SU-DHL-6 (cell line): ENCODE data around the gene SEL1L2.

ENCODE experiments used
- H2AFZ ChIP-seq: fragments of 200-600 bp; sonication (generic); 2 replicates; pipeline ENCODE4 v1.6.1; 2014; ENCODE audit warnings: low read depth, mild to moderate bottlenecking, moderate library complexity, mixed read lengths, antibody characterized with exemption, low read length; ENCODE audit not compliant: severe bottlenecking
- H3F3A ChIP-seq: fragments of 200-600 bp; shearing (Covaris generic); 2 replicates; pipeline ENCODE4 v1.6.0; 2016; ENCODE audit warnings: antibody characterized with exemption, mild to moderate bottlenecking; ENCODE audit not compliant: insufficient read depth
- H3K27ac ChIP-seq: fragments of 200-600 bp; sonication (generic); 2 replicates; pipeline ENCODE4 v1.5.1; 2016; ENCODE audit warnings: low read depth, mild to moderate bottlenecking, low read length, moderate library complexity, mixed read lengths
- H3K27me3 ChIP-seq: fragments of 200-600 bp; sonication (generic), shearing (Covaris generic); 2 replicates; pipeline ENCODE4 v1.6.0; 2014; ENCODE audit warnings: mild to moderate bottlenecking, low read length
- H3K36me3 ChIP-seq: fragments of 200-600 bp; sonication (generic); 2 replicates; pipeline ENCODE4 v1.6.1; 2014; ENCODE audit warnings: mild to moderate bottlenecking, low read length, mixed read lengths
- H3K4me2 ChIP-seq: fragments of 300-600, 200-600 bp; shearing (Covaris generic), sonication (generic); 2 replicates; pipeline ENCODE4 v1.6.0; 2014; ENCODE audit warnings: low read length, low read depth, mild to moderate bottlenecking; ENCODE audit not compliant: poor library complexity, severe bottlenecking
- H3K4me3 ChIP-seq: fragments of 200-600 bp; sonication (generic); 2 replicates; pipeline ENCODE4 v1.5.1; 2014; ENCODE audit warnings: antibody characterized with exemption, low read length, mild to moderate bottlenecking, mixed read lengths; ENCODE audit not compliant: insufficient read depth, poor library complexity, severe bottlenecking
- H3K79me2 ChIP-seq: fragments of 200-600 bp; sonication (generic); 2 replicates; pipeline ENCODE4 v1.6.1; 2014; ENCODE audit warnings: mild to moderate bottlenecking, low read length, moderate library complexity; ENCODE audit not compliant: insufficient read depth
- H3K9ac ChIP-seq: fragments of 200-600 bp; sonication (generic); 2 replicates; pipeline ENCODE4 v1.7.0; 2014; ENCODE audit warnings: mild to moderate bottlenecking, low read length
- H3K9me2 ChIP-seq: fragments of 200-600 bp; sonication (generic); replicated peaks from 2 replicates; pipeline ENCODE4 v1.6.1; 2014; ENCODE audit warnings: low read length; ENCODE audit not compliant: insufficient read depth
- H3K9me3 ChIP-seq: fragments of 200-600 bp; sonication (generic); 2 replicates; pipeline ENCODE4 v1.6.1; 2014; ENCODE audit warnings: low read length, mixed read lengths; ENCODE audit not compliant: insufficient read depth
- H4K20me1 ChIP-seq: fragments of 200-600 bp; sonication (generic); 2 replicates; pipeline ENCODE4 v1.6.1; 2014; ENCODE audit warnings: low read depth, mild to moderate bottlenecking, antibody characterized with exemption, low read length, moderate library complexity, mixed read lengths
- CTCF ChIP-seq: fragments of 200-600 bp; sonication (generic); IDR thresholded peaks from one replicate; pipeline ENCODE4 v1.5.1; 2017; ENCODE audit warnings: antibody characterized with exemption, mild to moderate bottlenecking, low read length, moderate library complexity; ENCODE audit not compliant: insufficient read depth, poor library complexity, severe bottlenecking
- EZH2phosphoT487 ChIP-seq: fragments of 200-600 bp; sonication (generic), shearing (Covaris generic); conservative IDR thresholded peaks from 2 replicates; pipeline ENCODE4 v1.6.1; 2018; ENCODE audit warnings: mild to moderate bottlenecking, antibody characterized with exemption, low read length, moderate library complexity, mixed read lengths

SEL1L2 gene

GRCh38 chr20:13862245-13862644 is 128.2 kb downstream of the SEL1L2 start:
- Histone ChIP-seq H3K9me3 (no peaks in the 10 kb centered on the region), H4K20me1 (no peaks in the 10 kb centered on the region), H3F3A (no peaks in the 10 kb centered on the region), H3K9me2 (no peaks in the 10 kb centered on the region), H3K36me3 (no peaks in the 10 kb centered on the region), H3K4me3 (no peak overlapping the region), H3K27ac (no peak overlapping the region), H2AFZ (no peak overlapping the region), H3K27me3 (no peaks in the 10 kb centered on the region), H3K4me2 (no peak overlapping the region), H3K79me2 (no peaks in the 10 kb centered on the region), H3K9ac (no peak overlapping the region)
- TF ChIP-seq EZH2phosphoT487, result no peak
- TF ChIP-seq CTCF, result no peak

- Histone ChIP-seq H3F3A (no peaks in the 10 kb centered on the region), H3K79me2 (no peaks in the 10 kb centered on the region)
- TF ChIP-seq CTCF (no peak), EZH2phosphoT487 (no peak)
These were observed 131.5 kb downstream of the SEL1L2 start for GRCh38 chr20:13858871-13859270.

GRCh38 chr20:13858439-13858838 is 132.0 kb downstream of the SEL1L2 start:
- TF ChIP-seq CTCF, result no peak
- no peaks in the 10 kb centered on the region for H3K9me3 ChIP-seq
- no peaks in the 10 kb centered on the region for H3K9me2 ChIP-seq
- H4K20me1 ChIP-seq, result no peaks in the 10 kb centered on the region
- no peaks in the 10 kb centered on the region for H3F3A ChIP-seq
- H3K27ac ChIP-seq, result no peak overlapping the region
- H3K36me3 ChIP-seq, result no peaks in the 10 kb centered on the region
- no peaks in the 10 kb centered on the region for H3K79me2 ChIP-seq
- no peak overlapping the region for H3K9ac ChIP-seq
- H3K4me3 ChIP-seq, result no peak overlapping the region
- no peaks in the 10 kb centered on the region for H3K27me3 ChIP-seq
- H3K4me2 ChIP-seq, result no peak overlapping the region
- no peak overlapping the region for H2AFZ ChIP-seq

More at GRCh38 chr20:13858871-13859270, 131.5 kb downstream of the SEL1L2 start:
- Histone ChIP-seq H3K9me2 (no peaks in the 10 kb centered on the region), H3K27me3 (no peaks in the 10 kb centered on the region), H2AFZ (no peak overlapping the region), H3K4me3 (no peak overlapping the region), H3K27ac (no peak overlapping the region), H3K9ac (no peak overlapping the region), H3K9me3 (no peaks in the 10 kb centered on the region), H3K36me3 (no peaks in the 10 kb centered on the region), H3K4me2 (no peak overlapping the region), H4K20me1 (no peaks in the 10 kb centered on the region)

- no peak overlapping the region for H2AFZ ChIP-seq
- no peak overlapping the region for H3K4me3 ChIP-seq
- H3K9me2 ChIP-seq, result no peaks in the 10 kb centered on the region
- no peaks in the 10 kb centered on the region for H4K20me1 ChIP-seq
- H3K79me2 ChIP-seq, result no peaks in the 10 kb centered on the region
- no peaks in the 10 kb centered on the region for H3K27me3 ChIP-seq
- no peak overlapping the region for H3K9ac ChIP-seq
- H3K27ac ChIP-seq, result no peak overlapping the region
- no peak for TF ChIP-seq EZH2phosphoT487
- no peak for TF ChIP-seq CTCF
- no peak overlapping the region for H3K4me2 ChIP-seq
- no peaks in the 10 kb centered on the region for H3K9me3 ChIP-seq
- no peaks in the 10 kb centered on the region for H3F3A ChIP-seq
- H3K36me3 ChIP-seq, result no peaks in the 10 kb centered on the region
These were observed 132.5 kb downstream of the SEL1L2 start for GRCh38 chr20:13857961-13858360.
